Astrocyte (in vitro differentiated cells and primary cell): ENCODE results near the gene CLEC16A.

Source experiments
- EZH2 ChIP-seq: IDR thresholded peaks from 2 replicates; pipeline ENCODE4 v1.6.1; 2012; ENCODE audit warnings: mild to moderate bottlenecking, low read length, inconsistent platforms; ENCODE audit not compliant: insufficient read depth
- TF ChIP-seq, protein P1 (sequence below): IDR thresholded peaks from 2 replicates; pipeline ENCODE4 v1.5.1; 2011; ENCODE audit warnings: low read depth, mild to moderate bottlenecking, inconsistent platforms, low read length, moderate library complexity; ENCODE audit not compliant: insufficient read depth

DNA sequence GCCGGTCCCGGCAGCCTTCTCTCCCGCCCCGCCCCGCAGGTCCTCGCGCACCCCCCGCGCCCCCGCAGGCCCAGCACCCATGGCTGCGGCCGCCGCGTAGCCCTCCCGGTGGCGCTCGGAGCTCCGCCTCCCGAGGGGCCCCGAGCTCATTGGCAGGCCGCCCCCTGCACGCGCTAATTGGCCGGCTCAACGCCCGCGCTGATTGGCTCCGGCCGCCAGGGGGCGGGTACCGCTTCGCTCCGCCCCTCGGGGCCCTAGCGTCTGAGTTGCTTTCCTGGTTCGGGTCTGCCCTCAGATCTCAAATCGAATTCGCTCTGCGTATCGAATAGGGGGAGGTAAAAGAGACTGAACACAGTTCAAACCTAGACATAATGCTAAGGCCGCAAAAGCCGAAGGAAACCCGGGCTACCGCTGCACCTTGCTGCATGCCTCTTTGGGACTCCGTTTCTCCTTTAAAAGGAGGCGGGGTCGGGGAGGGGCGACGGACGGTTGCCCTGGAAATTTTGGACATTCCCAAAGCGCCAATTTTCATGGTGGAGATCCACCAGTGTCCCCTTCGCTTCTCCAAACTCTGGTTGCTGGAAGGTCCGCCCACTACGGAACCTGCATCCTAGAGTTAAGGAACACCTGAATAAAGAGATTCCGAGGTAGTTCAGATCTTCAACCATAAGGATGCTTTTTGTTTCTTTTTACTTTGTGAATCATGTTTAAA lies 1.9 kb upstream of the CLEC16A start, which contains the start of gene DEXI:
- no peak for TF ChIP-seq EZH2
- TF ChIP-seq, protein P1, sequence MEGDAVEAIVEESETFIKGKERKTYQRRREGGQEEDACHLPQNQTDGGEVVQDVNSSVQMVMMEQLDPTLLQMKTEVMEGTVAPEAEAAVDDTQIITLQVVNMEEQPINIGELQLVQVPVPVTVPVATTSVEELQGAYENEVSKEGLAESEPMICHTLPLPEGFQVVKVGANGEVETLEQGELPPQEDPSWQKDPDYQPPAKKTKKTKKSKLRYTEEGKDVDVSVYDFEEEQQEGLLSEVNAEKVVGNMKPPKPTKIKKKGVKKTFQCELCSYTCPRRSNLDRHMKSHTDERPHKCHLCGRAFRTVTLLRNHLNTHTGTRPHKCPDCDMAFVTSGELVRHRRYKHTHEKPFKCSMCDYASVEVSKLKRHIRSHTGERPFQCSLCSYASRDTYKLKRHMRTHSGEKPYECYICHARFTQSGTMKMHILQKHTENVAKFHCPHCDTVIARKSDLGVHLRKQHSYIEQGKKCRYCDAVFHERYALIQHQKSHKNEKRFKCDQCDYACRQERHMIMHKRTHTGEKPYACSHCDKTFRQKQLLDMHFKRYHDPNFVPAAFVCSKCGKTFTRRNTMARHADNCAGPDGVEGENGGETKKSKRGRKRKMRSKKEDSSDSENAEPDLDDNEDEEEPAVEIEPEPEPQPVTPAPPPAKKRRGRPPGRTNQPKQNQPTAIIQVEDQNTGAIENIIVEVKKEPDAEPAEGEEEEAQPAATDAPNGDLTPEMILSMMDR: no peak
